WERI-Rb-1 (cell line): ENCODE data around the gene CLDN17.

ENCODE experiments used
- DNase-seq: peaks from one replicate; pipeline ENCODE4 v3.0.0-alpha.2; 2020
- H3K27ac ChIP-seq: fragments of 250-450 bp; sonication (Bioruptor Pico); 2 replicates; pipeline ENCODE4 v1.5.1; 2020; ENCODE audit warnings: mild to moderate bottlenecking, moderate library complexity
- H3K27me3 ChIP-seq: fragments of 250-450 bp; sonication (Bioruptor Pico); 2 replicates; pipeline ENCODE4 v1.5.1; 2021; ENCODE audit warnings: mild to moderate bottlenecking, low read depth, moderate library complexity; ENCODE audit not compliant: insufficient read depth, severe bottlenecking
- H3K36me3 ChIP-seq: fragments of 250-450 bp; sonication (Bioruptor Pico); 2 replicates; pipeline ENCODE4 v1.5.1; 2020; ENCODE audit warnings: mild to moderate bottlenecking, moderate library complexity
- H3K4me3 ChIP-seq: 2 replicates; pipeline ENCODE4 v1.5.1; 2011; ENCODE audit warnings: low read depth, mild to moderate bottlenecking, control low read depth, low read length
- H3K9me3 ChIP-seq: fragments of 250-450 bp; sonication (Bioruptor Pico); 2 replicates; pipeline ENCODE4 v1.5.1; 2021; ENCODE audit warnings: mild to moderate bottlenecking, moderate library complexity; ENCODE audit not compliant: severe bottlenecking
- CTCF ChIP-seq: IDR thresholded peaks from 2 replicates; pipeline ENCODE4 v1.5.1; 2011; ENCODE audit warnings: low read depth, mild to moderate bottlenecking, control low read depth, inconsistent platforms, low read length

Gene CLDN17

DNA sequence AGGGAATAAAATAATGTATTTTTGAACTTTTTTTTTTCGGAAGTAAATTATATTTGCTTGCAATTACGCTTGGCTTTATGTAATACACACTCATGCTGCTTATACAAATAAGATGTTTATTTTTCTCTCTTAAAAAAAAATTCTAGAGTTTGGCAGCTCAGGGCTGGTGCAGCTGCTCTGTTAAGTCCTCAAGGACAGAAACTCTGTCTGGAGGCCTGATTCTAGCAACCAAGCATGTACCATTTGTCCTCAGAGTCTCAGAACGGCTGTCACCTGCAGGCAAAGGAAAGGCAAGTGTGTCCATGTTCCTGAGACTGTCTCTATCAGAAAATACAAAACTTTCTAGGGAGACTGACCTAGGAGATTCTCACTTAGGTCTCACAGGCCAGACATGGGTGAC lies 23.2 kb upstream of the CLDN17 start:
- Histone ChIP-seq H3K36me3 (no peaks in the 10 kb centered on the region), H3K27me3 (no peaks in the 10 kb centered on the region), H3K27ac (no peak overlapping the region), H3K4me3 (no peak overlapping the region), H3K9me3 (no peaks in the 10 kb centered on the region)
- DNase-seq, result no peak
- no peak for TF ChIP-seq CTCF

GRCh38 chr21:30186242-30186641 lies 19.6 kb upstream of the CLDN17 start:
- TF ChIP-seq CTCF, result no peak
- no peak overlapping the region for H3K4me3 ChIP-seq
- no peaks in the 10 kb centered on the region for H3K9me3 ChIP-seq
- no peak overlapping the region for H3K27ac ChIP-seq
- no peaks in the 10 kb centered on the region for H3K36me3 ChIP-seq
- no peak for DNase-seq
- H3K27me3 ChIP-seq, result no peaks in the 10 kb centered on the region

GRCh38 chr21:30168086-30168485 lies 1.5 kb upstream of the CLDN17 start:
- Histone ChIP-seq H3K27ac (no peak overlapping the region), H3K36me3 (no peaks in the 10 kb centered on the region), H3K27me3 (no peaks in the 10 kb centered on the region), H3K9me3 (no peaks in the 10 kb centered on the region), H3K4me3 (no peak overlapping the region)
- no peak for TF ChIP-seq CTCF
- DNase-seq, result no peak

DNA sequence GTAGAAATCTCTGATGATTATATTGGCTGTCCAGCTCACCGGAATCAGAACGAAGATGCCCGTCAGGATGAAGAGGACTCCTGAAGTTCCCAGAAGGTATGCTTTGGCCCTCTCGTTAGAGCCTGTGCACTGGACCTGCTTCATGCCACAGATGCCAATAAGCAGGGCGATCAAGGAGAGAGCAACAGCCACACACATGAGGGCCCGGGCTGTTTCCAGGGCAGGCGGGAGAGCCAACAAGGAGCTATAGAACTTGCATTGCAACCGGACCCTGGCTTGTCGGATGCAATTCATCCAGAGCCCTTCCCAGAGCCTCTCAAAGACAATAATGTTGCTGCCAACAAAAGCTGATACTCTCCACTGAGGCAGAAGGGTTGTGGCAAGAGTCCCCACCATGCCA lies 434 bp downstream of the CLDN17 start:
- Histone ChIP-seq H3K36me3 (no peaks in the 10 kb centered on the region), H3K27me3 (no peaks in the 10 kb centered on the region), H3K4me3 (no peak overlapping the region), H3K27ac (no peak overlapping the region), H3K9me3 (no peaks in the 10 kb centered on the region)
- no peak for TF ChIP-seq CTCF
- DNase-seq, result no peak

- no peaks in the 10 kb centered on the region for H3K9me3 ChIP-seq
- no peak overlapping the region for H3K4me3 ChIP-seq
- H3K27me3 ChIP-seq, result no peaks in the 10 kb centered on the region
- TF ChIP-seq CTCF, result no peak
- DNase-seq, result no peak
- no peak overlapping the region for H3K27ac ChIP-seq
- H3K36me3 ChIP-seq, result no peaks in the 10 kb centered on the region
These were observed 1.8 kb downstream of the CLDN17 start for GRCh38 chr21:30164796-30165195.

GRCh38 chr21:30153697-30154340 lies 12.8 kb downstream of the CLDN17 start:
- Histone ChIP-seq H3K27ac (no peak overlapping the region), H3K4me3 (no peak overlapping the region), H3K27me3 (no peaks in the 10 kb centered on the region), H3K36me3 (no peaks in the 10 kb centered on the region), H3K9me3 (peaks cover 2% of the 10 kb centered on the region)
- TF ChIP-seq CTCF, result no peak
- no peak for DNase-seq
